NCI-H526 treated with DMSO at 0.1 percent for 48 hours (cell line): Measurements from ENCODE around the gene SMIM32.
A peak's percentile ranks its signal among the peaks of the same experiment; 100 is the strongest.

ENCODE experiments used
- DNase-seq: peaks from one replicate; lab custom pipeline; 2025; lab: John Stamatoyannopoulos, UW

SMIM32 gene

DNA sequence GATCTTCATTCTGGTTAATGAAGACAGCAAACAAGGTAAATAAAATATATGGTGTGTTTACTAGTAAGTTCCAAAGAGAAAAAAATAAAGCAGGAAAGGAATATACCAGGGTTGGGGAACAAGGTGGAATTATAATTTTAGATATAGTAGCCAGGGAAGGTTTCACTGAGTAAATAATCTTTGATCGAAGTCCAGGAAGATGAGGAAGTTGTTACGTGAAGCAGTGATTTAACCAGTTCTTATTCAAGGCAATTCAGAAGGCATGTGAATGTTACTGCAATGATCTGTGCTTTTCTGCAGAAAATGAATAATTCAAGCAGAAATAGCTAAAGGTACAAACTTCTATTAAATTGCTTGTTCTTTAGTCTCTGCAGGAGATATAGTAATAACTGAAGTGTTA lies 6.2 kb downstream of the SMIM32 start:
- no peak for DNase-seq

DNA sequence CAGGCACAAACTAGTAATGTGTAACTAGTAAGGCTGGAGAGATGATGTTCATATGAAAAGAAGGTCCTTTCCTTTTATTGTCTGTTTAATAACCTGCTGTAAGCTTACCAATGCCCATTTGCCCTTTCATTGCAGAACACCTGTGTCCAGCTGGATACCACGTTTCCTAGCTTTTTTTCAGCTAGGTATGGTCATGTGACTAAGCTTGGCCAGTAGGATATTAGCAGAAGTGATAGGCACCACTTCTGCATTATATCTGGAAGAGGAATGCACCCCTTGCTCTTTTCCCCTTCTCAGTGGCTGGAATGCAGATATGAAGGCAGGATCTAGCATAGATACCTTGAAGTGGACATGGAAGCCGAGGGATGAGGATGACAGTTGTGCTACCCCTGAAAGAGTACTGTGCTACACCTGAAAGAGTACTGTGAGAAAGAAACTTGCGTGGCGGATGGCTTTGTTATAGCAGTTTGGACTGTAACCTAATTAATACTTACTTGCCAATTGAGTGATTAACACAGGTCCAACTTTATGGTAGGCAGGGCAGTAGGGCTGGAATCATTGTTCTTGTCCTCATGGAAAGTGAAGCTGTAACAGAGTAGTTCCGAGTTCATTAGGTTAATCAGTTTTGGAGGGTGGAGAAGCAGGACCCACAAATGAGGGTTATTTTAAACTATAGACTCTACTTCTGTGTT lies 6.8 kb downstream of the SMIM32 start:
- no peak for DNase-seq

- DNase-seq = no peak
Measured at GRCh38 chr5:136182618-136183017, 10.3 kb downstream of the SMIM32 start.

- peak; percentile 11 for DNase-seq
Measured at GRCh38 chr5:136174021-136174659, 18.8 kb downstream of the SMIM32 start.

GRCh38 chr5:136169218-136169617 lies 23.7 kb downstream of the SMIM32 start:
- DNase-seq = no peak

- no peak for DNase-seq
Measured at GRCh38 chr5:136166909-136167308, 26.1 kb downstream of the SMIM32 start.

GRCh38 chr5:136164226-136164625 lies 28.7 kb downstream of the SMIM32 start:
- DNase-seq = no peak

DNA sequence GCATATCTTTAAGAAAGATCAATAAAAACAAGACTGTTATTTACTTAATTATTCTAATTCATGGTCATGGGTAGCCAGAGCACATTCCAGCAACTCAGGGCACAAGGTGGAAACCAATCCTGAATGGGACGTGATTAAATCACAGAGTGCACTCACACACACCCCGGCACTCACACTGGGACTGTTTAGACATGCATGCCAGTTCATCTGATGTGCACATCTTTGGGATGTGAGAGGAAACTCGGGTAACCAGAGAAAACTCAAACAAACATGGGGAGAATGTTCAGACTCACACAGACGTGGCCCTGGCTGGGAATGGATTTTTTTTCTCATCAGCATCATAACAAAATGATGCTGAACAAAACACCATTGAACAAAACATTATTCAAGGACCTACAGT lies 31.0 kb downstream of the SMIM32 start:
- no peak for DNase-seq

DNA sequence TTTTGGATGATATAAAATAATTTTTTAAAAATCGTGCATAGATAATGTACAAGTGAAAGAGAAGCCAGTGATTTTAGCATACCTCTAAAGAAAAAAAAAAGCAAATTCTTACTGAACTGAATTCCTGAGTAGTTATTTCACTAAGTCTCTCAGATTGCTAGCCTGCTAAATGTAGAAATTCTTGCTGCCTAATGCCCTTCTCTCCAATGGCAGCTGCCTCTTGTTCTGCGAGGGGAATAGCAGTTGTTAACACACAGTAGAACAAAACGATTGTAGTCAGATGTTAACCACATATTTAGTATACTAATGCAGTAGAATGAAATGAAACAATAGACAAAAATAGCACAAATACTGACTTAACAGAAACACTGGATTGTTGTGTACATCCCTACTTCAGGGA lies 33.5 kb downstream of the SMIM32 start:
- no peak for DNase-seq

- no peak for DNase-seq
Measured at GRCh38 chr5:136157514-136157913, 35.4 kb downstream of the SMIM32 start.

DNA sequence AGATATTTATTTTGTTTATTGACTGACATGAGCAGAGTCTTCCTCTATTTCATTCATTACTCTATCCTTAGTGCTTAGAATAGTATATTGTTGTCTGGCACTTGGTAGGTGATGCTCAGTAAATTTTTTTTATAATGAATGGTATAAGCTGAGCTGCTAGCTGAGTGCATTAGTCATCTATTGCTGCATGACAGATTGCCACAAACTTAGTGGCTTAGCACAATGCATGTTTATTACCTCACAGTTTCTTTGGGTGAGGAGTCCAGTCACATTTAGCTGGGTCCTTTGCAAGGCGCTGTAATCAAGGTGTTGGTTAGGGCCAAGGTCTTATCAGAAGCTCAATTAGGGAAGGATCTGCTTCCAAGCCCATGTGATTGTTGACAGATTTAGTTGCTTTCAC lies 37.2 kb downstream of the SMIM32 start:
- DNase-seq = no peak

DNA sequence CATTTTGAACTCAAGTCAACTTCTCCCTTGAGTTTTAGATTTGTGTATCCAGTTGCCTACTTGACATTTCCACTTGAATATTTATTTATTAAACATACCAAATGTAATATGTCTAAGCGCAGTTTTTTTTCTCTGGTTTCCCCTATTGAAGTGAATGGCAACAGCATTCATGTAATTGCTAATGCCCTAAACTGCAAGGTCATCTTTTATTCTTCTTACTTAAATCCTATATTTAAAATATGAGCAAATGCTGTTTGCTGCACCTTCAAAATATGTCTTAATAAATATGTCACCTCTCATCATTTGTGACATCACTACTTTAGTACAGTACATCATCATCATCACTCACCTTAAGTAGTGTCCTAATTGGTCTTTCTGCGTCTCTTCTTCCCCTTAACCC lies 37.9 kb downstream of the SMIM32 start:
- no peak for DNase-seq

DNA sequence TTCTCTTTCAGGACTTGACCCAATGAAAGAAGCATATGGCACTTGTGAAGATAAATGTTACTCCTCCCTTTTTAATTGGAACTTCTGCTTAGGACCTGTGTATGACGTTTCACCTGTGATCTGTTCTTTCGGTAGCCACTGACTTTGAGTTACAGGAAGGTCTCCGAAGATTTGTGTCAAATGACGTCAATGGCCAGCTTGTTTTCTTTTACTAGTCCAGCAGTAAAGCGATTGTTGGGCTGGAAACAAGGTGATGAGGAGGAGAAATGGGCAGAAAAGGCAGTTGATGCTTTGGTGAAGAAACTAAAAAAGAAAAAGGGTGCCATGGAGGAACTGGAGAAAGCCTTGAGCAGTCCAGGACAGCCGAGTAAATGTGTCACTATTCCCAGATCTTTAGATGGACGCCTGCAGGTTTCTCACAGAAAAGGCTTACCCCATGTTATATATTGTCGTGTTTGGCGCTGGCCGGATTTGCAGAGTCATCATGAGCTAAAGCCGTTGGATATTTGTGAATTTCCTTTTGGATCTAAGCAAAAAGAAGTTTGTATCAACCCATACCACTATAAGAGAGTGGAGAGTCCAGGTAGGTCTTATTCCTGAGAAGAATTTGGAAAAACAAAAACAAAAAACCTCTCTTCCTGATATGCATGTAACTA lies 39.3 kb downstream of the SMIM32 start:
- no peak for DNase-seq

DNA sequence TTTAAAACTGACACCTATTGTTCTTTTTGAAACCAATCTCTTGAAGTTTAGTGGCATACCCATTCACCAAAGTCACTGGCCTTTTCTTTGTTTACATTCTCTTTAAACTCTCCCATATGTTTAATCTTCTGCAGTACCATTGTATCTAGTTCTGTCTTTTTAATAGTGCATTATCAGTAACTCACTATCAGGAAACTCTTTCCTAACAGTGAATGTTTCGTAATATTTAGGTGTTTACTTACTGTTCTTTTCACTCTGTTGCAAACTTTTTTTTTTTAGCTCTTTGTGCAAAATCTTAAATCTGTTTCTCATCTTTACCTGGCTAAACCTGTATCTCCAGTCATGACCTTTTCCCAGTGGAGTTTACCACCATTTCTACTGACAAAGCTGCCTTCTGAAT lies 43.1 kb downstream of the SMIM32 start:
- no peak for DNase-seq

- no peak for DNase-seq
Measured at GRCh38 chr5:136147632-136148031, 45.3 kb downstream of the SMIM32 start.

- DNase-seq = no peak
Measured at GRCh38 chr5:136146201-136146600, 46.8 kb downstream of the SMIM32 start.

DNA sequence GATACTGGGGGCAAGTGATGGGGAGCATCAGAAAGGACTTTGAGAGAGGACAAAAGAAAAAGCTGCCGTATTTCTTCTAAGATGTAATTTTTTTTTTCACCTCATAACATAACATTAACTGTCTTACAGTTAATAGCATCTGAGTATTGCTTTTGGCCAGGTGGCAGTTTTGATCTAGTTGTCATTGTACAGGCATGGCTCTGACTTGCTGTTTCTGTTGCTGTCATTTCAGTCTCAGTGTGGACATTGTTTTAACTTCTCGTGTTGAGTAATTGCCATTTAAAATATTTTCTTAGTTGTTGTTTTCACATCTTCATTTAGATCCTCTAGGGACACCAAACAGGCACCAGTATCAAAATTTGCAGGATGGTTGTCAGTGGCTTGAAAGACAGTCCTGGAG lies 47.9 kb downstream of the SMIM32 start:
- no peak for DNase-seq

DNA sequence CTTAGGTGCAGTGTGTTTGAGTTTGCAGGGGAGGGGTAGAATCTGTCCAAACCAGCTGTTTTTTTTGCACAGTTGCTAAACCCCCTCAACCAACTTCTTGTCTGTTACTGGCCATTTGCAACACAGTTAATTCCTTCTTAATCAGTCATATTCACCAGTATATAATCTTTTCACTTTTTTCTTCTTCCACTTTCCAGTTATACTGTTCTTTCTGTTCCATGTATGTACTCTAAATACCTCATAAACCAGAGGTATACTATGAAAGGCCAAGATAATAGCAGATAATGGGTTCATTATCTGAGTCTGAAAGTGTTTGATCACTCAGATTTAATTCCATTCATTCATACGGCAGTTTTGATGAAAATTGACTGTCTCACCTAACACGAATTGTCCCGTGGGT lies 49.2 kb downstream of the SMIM32 start:
- DNase-seq = no peak

DNA sequence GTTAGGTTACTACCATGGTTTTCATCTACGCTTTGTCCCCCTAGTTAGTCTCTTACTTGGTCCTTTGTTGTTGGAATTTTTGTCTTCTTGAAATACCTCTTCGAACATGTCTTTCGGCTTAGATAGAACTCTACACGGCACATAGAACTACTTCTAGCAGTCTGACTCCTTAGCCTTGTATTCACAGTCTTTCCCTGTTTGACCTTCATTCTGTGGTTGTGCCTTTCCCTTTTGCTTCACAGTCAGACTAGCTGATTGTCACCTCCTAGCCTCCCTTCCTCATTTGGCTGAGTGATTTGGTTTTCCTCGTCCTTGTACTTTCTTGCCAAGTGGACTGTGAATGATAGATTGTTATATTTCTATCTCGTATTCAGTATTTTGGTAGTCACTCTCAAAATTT lies 49.6 kb downstream of the SMIM32 start:
- no peak for DNase-seq

- no peak for DNase-seq
Measured at GRCh38 chr5:136141561-136141960, 51.4 kb downstream of the SMIM32 start.
